Ishikawa (cell line): ENCODE results near the gene SMAD5.

Source experiments
- CEBPB ChIP-seq: IDR thresholded peaks from 2 replicates; pipeline ENCODE4 v1.6.1; 2012
- EP300 ChIP-seq: IDR thresholded peaks from 2 replicates; pipeline ENCODE4 v1.6.1; 2012; ENCODE audit warnings: borderline replicate concordance
- FOXM1 ChIP-seq: IDR thresholded peaks from 2 replicates; pipeline ENCODE4 v1.6.1; 2012; ENCODE audit warnings: low read depth, borderline replicate concordance
- RAD21 ChIP-seq: IDR thresholded peaks from 2 replicates; pipeline ENCODE4 v1.6.1; 2012; ENCODE audit warnings: low read depth
- TCF12 ChIP-seq: IDR thresholded peaks from 2 replicates; pipeline ENCODE4 v1.6.1; 2012; ENCODE audit warnings: low read depth
- TEAD4 ChIP-seq: IDR thresholded peaks from 2 replicates; pipeline ENCODE4 v1.6.1; 2012
- YY1 ChIP-seq: IDR thresholded peaks from 2 replicates; pipeline ENCODE4 v1.6.1; 2012; ENCODE audit warnings: low read depth
- TF ChIP-seq, protein P1 (sequence below): IDR thresholded peaks from 2 replicates; pipeline ENCODE4 v1.6.1; 2012; ENCODE audit warnings: low read depth, mild to moderate bottlenecking
- TF ChIP-seq, protein P2 (sequence below): IDR thresholded peaks from 2 replicates; pipeline ENCODE4 v1.6.1; 2012

DNA sequence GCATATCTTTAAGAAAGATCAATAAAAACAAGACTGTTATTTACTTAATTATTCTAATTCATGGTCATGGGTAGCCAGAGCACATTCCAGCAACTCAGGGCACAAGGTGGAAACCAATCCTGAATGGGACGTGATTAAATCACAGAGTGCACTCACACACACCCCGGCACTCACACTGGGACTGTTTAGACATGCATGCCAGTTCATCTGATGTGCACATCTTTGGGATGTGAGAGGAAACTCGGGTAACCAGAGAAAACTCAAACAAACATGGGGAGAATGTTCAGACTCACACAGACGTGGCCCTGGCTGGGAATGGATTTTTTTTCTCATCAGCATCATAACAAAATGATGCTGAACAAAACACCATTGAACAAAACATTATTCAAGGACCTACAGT lies 29.4 kb downstream of the SMAD5 start:
- TF ChIP-seq CEBPB (no peak), TEAD4 (no peak), EP300 (no peak), TCF12 (no peak), RAD21 (no peak), YY1 (no peak), FOXM1 (no peak)
- TF ChIP-seq, protein P1, sequence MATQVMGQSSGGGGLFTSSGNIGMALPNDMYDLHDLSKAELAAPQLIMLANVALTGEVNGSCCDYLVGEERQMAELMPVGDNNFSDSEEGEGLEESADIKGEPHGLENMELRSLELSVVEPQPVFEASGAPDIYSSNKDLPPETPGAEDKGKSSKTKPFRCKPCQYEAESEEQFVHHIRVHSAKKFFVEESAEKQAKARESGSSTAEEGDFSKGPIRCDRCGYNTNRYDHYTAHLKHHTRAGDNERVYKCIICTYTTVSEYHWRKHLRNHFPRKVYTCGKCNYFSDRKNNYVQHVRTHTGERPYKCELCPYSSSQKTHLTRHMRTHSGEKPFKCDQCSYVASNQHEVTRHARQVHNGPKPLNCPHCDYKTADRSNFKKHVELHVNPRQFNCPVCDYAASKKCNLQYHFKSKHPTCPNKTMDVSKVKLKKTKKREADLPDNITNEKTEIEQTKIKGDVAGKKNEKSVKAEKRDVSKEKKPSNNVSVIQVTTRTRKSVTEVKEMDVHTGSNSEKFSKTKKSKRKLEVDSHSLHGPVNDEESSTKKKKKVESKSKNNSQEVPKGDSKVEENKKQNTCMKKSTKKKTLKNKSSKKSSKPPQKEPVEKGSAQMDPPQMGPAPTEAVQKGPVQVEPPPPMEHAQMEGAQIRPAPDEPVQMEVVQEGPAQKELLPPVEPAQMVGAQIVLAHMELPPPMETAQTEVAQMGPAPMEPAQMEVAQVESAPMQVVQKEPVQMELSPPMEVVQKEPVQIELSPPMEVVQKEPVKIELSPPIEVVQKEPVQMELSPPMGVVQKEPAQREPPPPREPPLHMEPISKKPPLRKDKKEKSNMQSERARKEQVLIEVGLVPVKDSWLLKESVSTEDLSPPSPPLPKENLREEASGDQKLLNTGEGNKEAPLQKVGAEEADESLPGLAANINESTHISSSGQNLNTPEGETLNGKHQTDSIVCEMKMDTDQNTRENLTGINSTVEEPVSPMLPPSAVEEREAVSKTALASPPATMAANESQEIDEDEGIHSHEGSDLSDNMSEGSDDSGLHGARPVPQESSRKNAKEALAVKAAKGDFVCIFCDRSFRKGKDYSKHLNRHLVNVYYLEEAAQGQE = no peak
- TF ChIP-seq, protein P2, sequence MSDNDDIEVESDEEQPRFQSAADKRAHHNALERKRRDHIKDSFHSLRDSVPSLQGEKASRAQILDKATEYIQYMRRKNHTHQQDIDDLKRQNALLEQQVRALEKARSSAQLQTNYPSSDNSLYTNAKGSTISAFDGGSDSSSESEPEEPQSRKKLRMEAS = no peak
